Measurements from ENCODE around the gene HMGB2.

DNA sequence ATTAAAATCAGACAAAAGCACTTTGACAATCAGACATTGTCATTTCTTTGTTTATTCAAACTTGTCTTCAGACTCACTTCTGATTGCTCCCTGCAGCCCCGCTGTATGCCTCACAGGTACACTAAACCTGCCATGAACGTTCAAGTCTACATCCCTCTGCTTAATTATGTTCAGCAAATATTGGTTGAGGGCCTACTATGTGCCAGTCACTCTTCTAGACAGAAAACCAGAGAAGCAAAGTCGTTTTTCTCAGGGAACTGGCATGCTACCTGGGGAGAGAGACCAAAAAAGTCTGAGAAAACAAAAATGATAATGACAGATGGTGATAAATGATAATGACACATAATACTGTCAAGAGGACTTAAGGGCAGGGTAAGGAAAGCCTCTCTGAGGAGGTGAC is 19.4 kb downstream of the HMGB2 start:
- TF ChIP-seq, protein P1, sequence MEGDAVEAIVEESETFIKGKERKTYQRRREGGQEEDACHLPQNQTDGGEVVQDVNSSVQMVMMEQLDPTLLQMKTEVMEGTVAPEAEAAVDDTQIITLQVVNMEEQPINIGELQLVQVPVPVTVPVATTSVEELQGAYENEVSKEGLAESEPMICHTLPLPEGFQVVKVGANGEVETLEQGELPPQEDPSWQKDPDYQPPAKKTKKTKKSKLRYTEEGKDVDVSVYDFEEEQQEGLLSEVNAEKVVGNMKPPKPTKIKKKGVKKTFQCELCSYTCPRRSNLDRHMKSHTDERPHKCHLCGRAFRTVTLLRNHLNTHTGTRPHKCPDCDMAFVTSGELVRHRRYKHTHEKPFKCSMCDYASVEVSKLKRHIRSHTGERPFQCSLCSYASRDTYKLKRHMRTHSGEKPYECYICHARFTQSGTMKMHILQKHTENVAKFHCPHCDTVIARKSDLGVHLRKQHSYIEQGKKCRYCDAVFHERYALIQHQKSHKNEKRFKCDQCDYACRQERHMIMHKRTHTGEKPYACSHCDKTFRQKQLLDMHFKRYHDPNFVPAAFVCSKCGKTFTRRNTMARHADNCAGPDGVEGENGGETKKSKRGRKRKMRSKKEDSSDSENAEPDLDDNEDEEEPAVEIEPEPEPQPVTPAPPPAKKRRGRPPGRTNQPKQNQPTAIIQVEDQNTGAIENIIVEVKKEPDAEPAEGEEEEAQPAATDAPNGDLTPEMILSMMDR (IDR thresholded peaks at IDR 0.05), result no peak
- TF ChIP-seq POLR2A (IDR thresholded peaks at IDR 0.05) (no peak), POLR2AphosphoS5 (IDR thresholded peaks at IDR 0.05) (no peak)

All from gastroesophageal sphincter (tissue), 3 donors.